ENCODE results near the gene ZNF275.
"Not testable (repeated sequence)": the region's sequence is repeated elsewhere in the genome, so short reads cannot be mapped to it uniquely, and the experiment has no call there.

The ZNF275 gene

DNA sequence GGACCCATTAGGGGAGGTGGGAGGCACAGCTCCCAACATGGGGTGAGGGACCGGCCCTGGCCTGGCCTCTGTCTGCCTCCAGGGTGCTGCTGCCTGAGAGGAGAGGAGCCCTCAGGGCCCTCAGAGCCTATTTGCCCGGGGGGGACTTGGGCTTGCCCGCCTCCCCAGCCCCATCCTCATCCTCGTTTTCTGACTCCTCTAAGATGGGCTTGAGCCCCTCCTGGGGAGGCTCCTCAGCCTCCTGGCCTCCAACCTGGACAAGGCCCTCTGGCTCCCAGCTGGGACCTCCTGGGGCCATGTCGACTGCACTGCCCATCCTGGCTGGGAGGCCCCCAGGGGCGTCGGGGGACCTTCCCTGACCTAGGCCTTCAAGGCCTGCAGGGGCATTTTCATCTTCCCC, 15.1 kb upstream of the ZNF275 start:
- no peak for DNase-seq (ENCODE audit: low read depth, low spot score)

DNA sequence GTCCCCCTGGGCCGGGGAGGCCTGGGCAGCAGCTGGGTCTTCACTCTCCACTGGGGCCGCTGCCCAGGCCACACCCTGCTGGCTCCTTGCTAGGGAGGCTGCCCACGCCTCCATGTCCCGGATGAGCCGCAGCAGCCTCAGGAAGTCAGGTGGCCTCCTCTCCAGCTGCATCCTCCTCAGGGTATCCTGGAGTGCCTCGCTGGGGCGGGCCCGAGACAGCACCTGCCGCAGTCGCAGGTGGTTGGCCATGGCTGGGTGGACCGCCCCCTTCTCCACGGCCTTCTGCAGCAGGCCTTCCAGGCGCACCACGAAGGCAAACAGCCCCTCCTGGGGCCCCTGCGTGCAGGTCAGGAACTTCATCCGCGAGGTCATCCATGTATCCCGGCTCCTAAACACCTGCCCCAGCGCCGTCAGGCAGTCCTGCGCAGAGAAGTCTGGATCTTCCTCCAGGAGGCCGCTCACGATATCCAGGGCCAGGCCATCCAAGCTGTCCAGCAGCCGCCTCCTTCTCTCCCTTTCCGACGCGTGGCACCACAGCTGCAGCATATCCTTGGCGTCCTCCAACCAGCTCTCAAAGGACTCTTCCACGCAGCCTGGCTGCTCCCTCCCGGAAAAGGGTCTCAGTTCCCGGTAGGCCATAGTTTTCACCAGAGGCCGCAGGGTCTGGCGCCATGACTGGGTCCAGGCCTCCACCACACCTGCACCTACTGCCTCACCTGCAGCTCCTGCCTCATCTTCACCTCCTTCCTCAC, 14.5 kb upstream of the ZNF275 start:
- no peak for DNase-seq (ENCODE audit: low read depth, low spot score)

DNA sequence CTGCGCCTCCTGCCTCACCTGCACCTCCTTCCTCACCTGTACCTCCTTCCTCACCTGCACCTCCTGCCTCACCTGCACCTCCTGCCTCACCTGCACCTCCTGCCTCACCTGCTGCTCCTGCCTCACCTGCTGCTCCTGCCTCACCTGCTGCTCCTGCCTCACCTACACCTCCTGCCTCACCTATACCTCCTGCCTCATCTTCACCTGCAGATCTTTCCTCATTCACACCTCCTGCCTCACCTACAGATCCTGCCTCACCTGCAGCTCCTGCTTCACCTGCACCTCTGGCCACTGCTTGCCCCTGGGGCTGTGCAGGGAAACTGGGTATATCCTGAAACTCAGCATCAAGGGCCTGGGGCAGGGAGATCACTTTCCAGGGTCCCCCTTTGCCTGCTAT, 13.9 kb upstream of the ZNF275 start:
- not testable (repeated sequence) for DNase-seq (ENCODE audit: low read depth, low spot score)

- no peak for DNase-seq (ENCODE audit: low read depth, low spot score)
Measured at GRCh38 chrX:153320555-153321184, 13.3 kb upstream of the ZNF275 start.

GRCh38 chrX:153321381-153322124, 12.4 kb upstream of the ZNF275 start, which contains the start of gene PNMA6F:
TSS of gene PNMA6F (minus strand) at chrX:153321767. CDS start at chrX:153320674, 1,093 bp downstream.
- no peak for DNase-seq (ENCODE audit: low read depth, low spot score)

GRCh38 chrX:153327561-153327960, 6.4 kb upstream of the ZNF275 start:
- DNase-seq (ENCODE audit: low read depth, low spot score): no peak

DNA sequence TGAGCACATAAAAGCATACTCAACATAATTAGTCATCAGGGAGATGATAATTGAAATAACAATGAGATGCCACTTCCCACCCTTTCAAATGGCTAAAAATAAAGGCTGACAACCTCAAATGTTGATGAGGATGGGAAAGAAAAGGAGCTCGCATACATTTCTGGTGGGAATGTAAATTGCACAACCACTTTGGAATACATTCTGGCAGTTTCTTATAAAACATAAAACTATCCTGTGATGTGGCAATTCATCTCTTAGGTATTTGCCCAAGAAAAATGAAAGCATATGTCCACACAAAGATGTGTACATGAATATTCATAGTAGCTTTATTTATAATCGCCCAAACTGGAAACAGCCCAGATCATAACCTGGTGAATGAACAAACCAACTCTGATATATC, 687 bp upstream of the ZNF275 start:
- DNase-seq (ENCODE audit: low read depth, low spot score): no peak

- no peak for DNase-seq (ENCODE audit: low read depth, low spot score)
Measured at GRCh38 chrX:153334654-153335295, 822 bp downstream of the ZNF275 start.

- no peak for DNase-seq (ENCODE audit: low read depth, low spot score)
Measured at GRCh38 chrX:153336121-153336894, 2.4 kb downstream of the ZNF275 start.

DNA sequence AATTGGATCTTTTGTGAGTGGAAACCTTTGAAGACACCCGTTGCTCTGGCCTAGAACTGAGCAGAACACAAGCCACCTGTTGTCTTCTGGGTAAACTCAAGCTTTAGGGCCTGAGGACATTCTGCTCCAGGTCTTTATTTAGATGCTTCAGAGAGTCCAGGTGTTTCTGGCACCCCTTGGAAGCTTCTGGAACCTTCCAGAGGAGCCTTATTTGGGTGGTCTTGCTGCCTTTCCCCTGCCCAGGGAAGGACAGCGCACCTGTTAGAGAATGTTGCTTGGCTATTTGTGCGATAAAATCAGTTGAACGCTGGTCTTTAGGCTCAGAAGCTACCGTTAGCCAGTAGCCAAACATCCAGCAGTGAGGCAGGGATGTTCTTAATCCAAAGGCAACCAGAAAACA, 3.0 kb downstream of the ZNF275 start:
- DNase-seq (ENCODE audit: low read depth, low spot score): no peak

GRCh38 chrX:153338836-153339235, 4.9 kb downstream of the ZNF275 start:
- no peak for DNase-seq (ENCODE audit: low read depth, low spot score)

- no peak for DNase-seq (ENCODE audit: low read depth, low spot score)
Measured at GRCh38 chrX:153339662-153340061, 5.7 kb downstream of the ZNF275 start.

- no peak for DNase-seq (ENCODE audit: low read depth, low spot score)
Measured at GRCh38 chrX:153340111-153340510, 6.2 kb downstream of the ZNF275 start.

DNA sequence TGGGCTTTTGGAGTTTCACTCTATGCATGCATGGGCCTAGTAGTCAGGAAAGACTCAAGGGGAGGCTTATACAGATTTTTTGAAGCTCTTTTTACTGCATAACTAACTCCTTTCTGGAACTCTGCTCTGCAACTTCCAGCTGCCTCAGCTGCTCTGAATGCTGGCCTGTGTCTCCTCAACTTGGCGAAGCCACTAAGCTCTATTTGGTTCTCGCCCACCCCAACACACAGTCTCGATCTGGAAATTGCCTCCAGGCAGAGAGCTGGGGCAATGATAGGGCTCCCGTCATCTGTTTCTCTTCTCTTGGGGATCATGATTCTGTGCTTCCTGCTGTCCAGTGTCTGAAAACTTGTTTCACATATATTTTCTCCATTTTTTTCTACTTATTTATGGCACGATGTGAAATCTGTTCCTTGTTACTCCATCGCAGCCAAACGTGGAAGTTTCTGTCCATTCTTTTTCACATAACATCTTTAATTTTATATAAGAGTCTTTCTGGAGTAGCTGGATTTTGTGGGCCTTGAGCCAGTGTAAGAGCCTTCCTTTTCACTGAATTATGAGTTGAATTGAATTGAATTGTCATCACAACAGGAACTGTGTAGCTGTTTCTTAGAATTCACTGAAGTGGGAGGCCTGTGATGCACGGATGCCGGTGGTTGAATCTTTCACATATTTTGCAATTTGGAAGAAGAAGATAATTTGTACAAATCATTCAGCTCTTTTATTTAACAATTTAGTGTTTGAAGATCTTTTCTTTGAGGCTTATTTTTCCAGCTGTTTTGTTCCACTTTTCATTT, 9.0 kb downstream of the ZNF275 start:
- DNase-seq (ENCODE audit: low read depth, low spot score): no peak

GRCh38 chrX:153343674-153344073, 9.7 kb downstream of the ZNF275 start:
- no peak for DNase-seq (ENCODE audit: low read depth, low spot score)

DNA sequence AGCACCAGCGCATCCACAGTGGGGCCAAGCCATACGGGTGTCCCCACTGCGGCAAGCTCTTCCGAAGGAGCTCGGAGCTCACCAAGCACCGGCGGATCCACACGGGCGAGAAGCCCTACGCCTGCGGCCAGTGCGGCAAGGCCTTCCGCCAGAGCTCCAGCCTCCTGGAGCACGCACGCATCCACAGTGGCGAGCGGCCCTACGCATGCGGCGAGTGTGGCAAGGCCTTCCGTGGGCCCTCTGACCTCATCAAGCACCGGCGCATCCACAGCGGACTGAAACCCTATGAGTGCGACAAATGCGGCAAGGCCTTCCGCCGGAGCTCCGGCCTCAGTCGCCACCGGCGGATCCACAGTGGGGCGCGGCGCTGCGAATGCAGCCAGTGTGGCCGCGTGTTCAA, 13.6 kb downstream of the ZNF275 start:
- no peak for DNase-seq (ENCODE audit: low read depth, low spot score)

- no peak for DNase-seq (ENCODE audit: low read depth, low spot score)
Measured at GRCh38 chrX:153348421-153348820, 14.5 kb downstream of the ZNF275 start.

DNA sequence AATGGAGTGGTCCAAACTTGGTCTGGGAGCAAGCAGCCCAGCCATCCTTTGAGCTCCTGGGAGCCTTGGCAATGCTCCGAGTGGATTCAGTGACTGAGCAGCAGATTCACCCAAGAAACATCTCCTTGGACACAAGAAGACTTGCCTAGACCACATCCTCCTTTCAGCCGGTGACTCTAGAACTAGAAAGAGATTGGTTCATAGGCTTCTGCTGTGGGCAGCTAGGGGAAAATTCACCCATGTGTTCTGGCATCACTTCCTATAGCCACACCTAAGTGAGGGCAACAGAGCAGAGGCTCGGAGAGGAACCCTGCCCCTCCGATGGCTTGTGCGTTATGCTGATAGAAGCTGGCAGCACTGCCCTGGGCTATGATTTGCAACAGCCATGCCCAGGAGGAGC, 16.0 kb downstream of the ZNF275 start:
- no peak for DNase-seq (ENCODE audit: low read depth, low spot score)

- no peak for DNase-seq (ENCODE audit: low read depth, low spot score)
Measured at GRCh38 chrX:153351981-153352380, 18.0 kb downstream of the ZNF275 start.

GRCh38 chrX:153352858-153353257, 18.9 kb downstream of the ZNF275 start:
- no peak for DNase-seq (ENCODE audit: low read depth, low spot score)

GRCh38 chrX:153353416-153353815, 19.5 kb downstream of the ZNF275 start:
- DNase-seq (ENCODE audit: low read depth, low spot score): no peak

All from astrocyte of the hippocampus (primary cell).